ENCODE results near the gene LHX2. TPM values are rescaled to one million over a fixed set of nuclear protein-coding genes. Genes with fewer than 3 reads are reported as not detected.

LHX2 gene
- polyA plus RNA-seq, 1 of the 3 experiments (the other 2 are of a cell fraction) = not detected

GRCh38 chr9:124001866-124002525 is 9.6 kb upstream of the LHX2 start:
- CTCF ChIA-PET = interaction anchor here (1.3 to 5.4 kb wide), 3 partner anchors 9 to 461 kb away, joined by 3 to 33 read pairs (median 4); no protein-coding TSS in a partner anchor
- DNase-seq = no peak
- H3K9me3 ChIP-seq = no peaks in the 10 kb centered on the region
- no peaks in the 10 kb centered on the region for H3K79me2 ChIP-seq (ENCODE audit: insufficient read depth)
- H3K27me3 ChIP-seq (ENCODE audit: insufficient read depth) = peaks cover 91% of the 10 kb centered on the region
- no peak overlapping the region for H3K4me2 ChIP-seq
- POLR2A ChIA-PET = no interaction called here
- 5% methylated on average over 5 of the region's 5 CpGs for WGBS (ENCODE audit: low lambda C conversion rate)
- no peak overlapping the region for H3K27ac ChIP-seq (ENCODE audit: low read depth in 2 of 2, low read length in 1 of 2)
- no peak for TF ChIP-seq USF2 (IDR thresholded peaks at IDR 0.05; ENCODE audit: borderline replicate concordance, low read depth, low read length)
- TF ChIP-seq RCOR1 (IDR thresholded peaks at IDR 0.05; ENCODE audit: low read length) = no peak
- no peak for TF ChIP-seq SMC3 (IDR thresholded peaks at IDR 0.05; ENCODE audit: low read depth, low read length)
- TF ChIP-seq EP300 (IDR thresholded peaks at IDR 0.05; ENCODE audit: borderline replicate concordance in 1 of 2, low read depth in 1 of 2, low read length in 1 of 2) = no peak
- no peak for TF ChIP-seq YY1 (IDR thresholded peaks at IDR 0.05; ENCODE audit: low read depth)
- no peak for TF ChIP-seq NFIC (IDR thresholded peaks at IDR 0.05; ENCODE audit: borderline replicate concordance)
- no peak for TF ChIP-seq GABPA (IDR thresholded peaks at IDR 0.05; ENCODE audit: low read depth)
- TF ChIP-seq MXI1 (IDR thresholded peaks at IDR 0.05; ENCODE audit: low read depth, low read length) = no peak
- no peak for TF ChIP-seq USF1 (IDR thresholded peaks at IDR 0.05; ENCODE audit: borderline replicate concordance, low read depth)
- TF ChIP-seq NRF1 (IDR thresholded peaks at IDR 0.05; ENCODE audit: low read depth, low read length) = no peak
- TF ChIP-seq POLR2AphosphoS5 (IDR thresholded peaks at IDR 0.05; ENCODE audit: low read depth, low read length) = no peak
- TF ChIP-seq GATA2 (CRISPR knock-in tag; IDR thresholded peaks at IDR 0.05) = no peak
- TF ChIP-seq CTCF (IDR thresholded peaks at IDR 0.05) = no peak
- no peak for TF ChIP-seq TEAD4 (IDR thresholded peaks at IDR 0.05; ENCODE audit: borderline replicate concordance, insufficient read depth)
- no peak for TF ChIP-seq ELF1 (IDR thresholded peaks at IDR 0.05)
- no peak for TF ChIP-seq CHD2 (IDR thresholded peaks at IDR 0.05; ENCODE audit: low read length, partially characterized antibody)
- no peak overlapping the region for H2AFZ ChIP-seq (ENCODE audit: low read depth)
- no peaks in the 10 kb centered on the region for H3F3A ChIP-seq (replicated peaks; ENCODE audit: insufficient read depth)
- no peaks in the 10 kb centered on the region for H4K20me1 ChIP-seq (ENCODE audit: insufficient read depth)
- no peak overlapping the region for H3K9ac ChIP-seq
- H3K4me3 ChIP-seq (ENCODE audit: low read depth in 2 of 2, low read length in 1 of 2) = no peak overlapping the region
- H3K4me1 ChIP-seq (ENCODE audit: control insufficient read depth in 1 of 2, insufficient read depth in 2 of 2, low read depth in 1 of 2, low read length in 1 of 2) = peaks cover 0 to 2% of the 10 kb centered on the region in 2 experiments; a peak in 1 of 4 replicates
- H3K9me2 ChIP-seq = no peaks in the 10 kb centered on the region
- no peaks in the 10 kb centered on the region for H3K36me3 ChIP-seq (replicated peaks in 1 of 2; ENCODE audit: control insufficient read depth in 1 of 2, insufficient read depth in 2 of 2, low read length in 1 of 2)
